Astrocyte of the cerebellum (primary cell): ENCODE measurements around the gene POPDC2.

Source experiments
- DNase-seq: peaks from one replicate; pipeline ENCODE4 v3.0.0-alpha.2; 2011; ENCODE audit warnings: low read depth
- H3K4me3 ChIP-seq: 2 replicates; pipeline ENCODE4 v1.5.1; 2011; ENCODE audit warnings: mild to moderate bottlenecking, low read depth, low read length, moderate library complexity
- CTCF ChIP-seq: IDR thresholded peaks from 2 replicates; pipeline ENCODE4 v1.5.1; 2012; ENCODE audit warnings: low read length, low read depth, moderate library complexity, mild to moderate bottlenecking; ENCODE audit errors: missing control alignments
- in situ Hi-C: cut with HindIII; loops from 2 replicates; pipeline ENCODE4 v1.10.0; 2017; ENCODE audit warnings: low sequenced_read_pairs

POPDC2 gene

GRCh38 chr3:119669906-119670570 lies 9.6 kb upstream of the POPDC2 start:
- no peak for DNase-seq
- no peak overlapping the region for H3K4me3 ChIP-seq
- no peak for TF ChIP-seq CTCF
- in situ Hi-C loops: no loop called here

GRCh38 chr3:119665954-119666559 lies 5.7 kb upstream of the POPDC2 start:
- DNase-seq: no peak
- in situ Hi-C loops: no loop called here
- no peak for TF ChIP-seq CTCF
- H3K4me3 ChIP-seq: no peak overlapping the region

- no peak for DNase-seq
- in situ Hi-C loops: no loop called here
- TF ChIP-seq CTCF: no peak
- no peak overlapping the region for H3K4me3 ChIP-seq
These were observed 4.5 kb upstream of the POPDC2 start for GRCh38 chr3:119664850-119665379.

GRCh38 chr3:119664370-119664769 lies 4.0 kb upstream of the POPDC2 start:
- no peak overlapping the region for H3K4me3 ChIP-seq
- no peak for TF ChIP-seq CTCF
- in situ Hi-C loops: no loop called here
- no peak for DNase-seq

GRCh38 chr3:119663885-119664284 lies 3.5 kb upstream of the POPDC2 start:
- no peak overlapping the region for H3K4me3 ChIP-seq
- no peak for TF ChIP-seq CTCF
- in situ Hi-C loops: no loop called here
- no peak for DNase-seq

GRCh38 chr3:119662604-119663373 lies 2.4 kb upstream of the POPDC2 start:
- DNase-seq: no peak

More at GRCh38 chr3:119662604-119663373, 2.4 kb upstream of the POPDC2 start:
- H3K4me3 ChIP-seq: no peak overlapping the region
- in situ Hi-C loops: no loop called here
- TF ChIP-seq CTCF: no peak
